Heart left ventricle (tissue), 16 donors: ENCODE data around the gene CELF2. TPM values are rescaled to one million over a fixed set of nuclear protein-coding genes. Genes with fewer than 3 reads are reported as not detected.

Experiments
- ATAC-seq, 4 donors: fragments of 200-7000 bp; cut with Tn5 transposase; one replicate each; pipeline ENCODE4 v1.9.1; 2020 to 2022; ENCODE audit warnings: moderate library complexity in 4 of 4, mild to moderate bottlenecking in 3 of 4, moderate number of reproducible peaks in 1 of 4
- DNase-seq, 5 donors: peaks; one replicate each; pipeline ENCODE4 v3.0.0-alpha.2; 2020
- H3K27ac ChIP-seq, 12 donors: fragments of 200-600 bp; sonication (generic) in 4 of 12; one replicate each; pipeline versions ENCODE4 v1.5.0 to v1.8.0; 2016 to 2022; ENCODE audit warnings: mild to moderate bottlenecking in 2 of 12
- H3K27me3 ChIP-seq, 9 donors: fragments of 200-600 bp; sonication (generic) in 2 of 9; one replicate each; pipeline versions ENCODE4 v1.5.1 to v1.8.0; 2016 to 2022; ENCODE audit warnings: mild to moderate bottlenecking in 3 of 9
- H3K36me3 ChIP-seq, 9 donors: fragments of 200-600 bp; sonication (generic) in 2 of 9; one replicate each; pipeline versions ENCODE4 v1.5.0 to v1.8.0; 2018 to 2022; ENCODE audit warnings: mild to moderate bottlenecking in 2 of 9
- H3K4me1 ChIP-seq, 12 donors: fragments of 200-600 bp; sonication (generic) in 4 of 12; one replicate each; pipeline versions ENCODE4 v1.5.0 to v1.8.0; 2016 to 2022; ENCODE audit warnings: mild to moderate bottlenecking in 3 of 12
- H3K4me3 ChIP-seq, 12 donors: fragments of 200-600 bp; sonication (generic) in 4 of 12; one replicate each; pipeline versions ENCODE4 v1.5.0 to v1.8.0; 2017 to 2022; ENCODE audit warnings: mild to moderate bottlenecking in 9 of 12, moderate library complexity in 4 of 12
- H3K9me3 ChIP-seq, 12 donors: fragments of 200-600 bp; sonication (generic) in 4 of 12; one replicate each; pipeline versions ENCODE4 v1.5.0 to v1.8.0; 2016 to 2022; ENCODE audit warnings: mild to moderate bottlenecking in 1 of 12
- CTCF ChIP-seq, 12 donors: fragments of 200-600 bp; sonication (generic) in 4 of 12; IDR thresholded peaks; one replicate each; pipeline versions ENCODE4 v1.5.0 to v1.8.0; 2018 to 2022; ENCODE audit warnings: antibody characterized with exemption in 12 of 12, mild to moderate bottlenecking in 5 of 12
- POLR2A ChIP-seq, 2 donors: fragments of 450-650 bp; IDR thresholded peaks; one replicate each; pipeline ENCODE4 v1.6.1; 2017; ENCODE audit warnings: antibody characterized with exemption in 2 of 2, mild to moderate bottlenecking in 2 of 2, moderate library complexity in 2 of 2
- WGBS, 4 donors: extraction: QIAGEN DNeasy Blood & Tissue Kit in 2 of 4; methylation state at CpG; one replicate each; pipeline versions ENCODE4 v1.1.5 to v1.1.7; 2013 to 2018; 5-methylcytosine and 5-hydroxymethylcytosine counted together
- intact Hi-C, 10 donors: fragments of 100-400 bp; cut with DNase I; formaldehyde crosslinking; loops; one replicate each; pipeline versions ENCODE4 v1.11.1 to v1.14.2; 2022
- polyA plus RNA-seq, 2 donors: library from polyadenylated mRNA; stranded (reverse); fragments of 200-250 nt; gene quantifications; one replicate each; pipeline ENCODE4 v1.2.3, GENCODE V29; 2013
- total RNA-seq, 9 donors: library from RNA; depleted of rRNA in 2 of 9; stranded (reverse); fragments of >200 nt in 2 of 9; fragmentation: NEBNext Ultra II Directional in 3 of 9; extraction: Animal tissue kit (Norgen Biotek cat#: 25700) in 3 of 9; gene quantifications; one replicate each; pipeline versions ENCODE4 v1.1.0 to v1.2.4, GENCODE V29; 2016 to 2023
- donor health status: ischemic (EF 13 %, LVEDD 7.1; RV severe dilation, severe dysfunction).
- donor health status: healthy with polysubstance abuse.
- donor health status: DM: no; HTN: yes; CAD: no.
- donor health status: DM: no; HTN: no; CAD: no.
- donor health status: ischemic (EF 25% LVEDD 6.9; RV normal size, moderate dysfunction).
- donor health status: ischemic (EF 25% LVEDD 5.7; RV mildly dilated, moderate dysfunction).
- donor health status: healthy.
- donor health status: DM: yes; HTN: yes; CAD: no.
- donor health status: ischemic (EF 35%, LVEDD 5.7; RV mildly dilated, moderate dysfunction).
- donor health status: nonischemic (EF 11% LVEDD 7.7; RV severe dilation, severe dysfunction).
- donor health status: DM: yes; HTN: yes; CAD: no.
- donor health status: PGD.
- donor health status: ischemic (EF 29% LVEDD 5.4; RV normal size, mild dysfunction).
- donor health status: nonischemic (EF 23%, LVEDD 6.1; RV moderate dilation, normal function).

CELF2 gene
- total and polyA plus RNA-seq, 11 donors = 14.2 to 103 (median 67.1) TPM

- Histone ChIP-seq H3K36me3 (no peaks in the 10 kb centered on the region), H3K4me3 (no peak overlapping the region), H3K27ac (no peak overlapping the region), H3K9me3 (peaks cover 0 to 11% (median 0%) of the 10 kb centered on the region in 12 donors), H3K27me3 (no peaks in the 10 kb centered on the region), H3K4me1 (peaks cover 0 to 34% (median 6%) of the 10 kb centered on the region in 12 donors)
- WGBS, 4 donors = 85 to 91% (median 89%) methylated on average over 9 of the region's 9 CpGs
- no peak for DNase-seq
- intact Hi-C loops = no loop called here
- no peak for TF ChIP-seq CTCF (IDR thresholded peaks at IDR 0.05)
- TF ChIP-seq POLR2A (IDR thresholded peaks at IDR 0.05) = no peak
- ATAC-seq = peak; percentile 32 to 63 (median 56)
Observed at GRCh38 chr10:11104772-11105675, 87.4 kb downstream of the CELF2 start.

DNA sequence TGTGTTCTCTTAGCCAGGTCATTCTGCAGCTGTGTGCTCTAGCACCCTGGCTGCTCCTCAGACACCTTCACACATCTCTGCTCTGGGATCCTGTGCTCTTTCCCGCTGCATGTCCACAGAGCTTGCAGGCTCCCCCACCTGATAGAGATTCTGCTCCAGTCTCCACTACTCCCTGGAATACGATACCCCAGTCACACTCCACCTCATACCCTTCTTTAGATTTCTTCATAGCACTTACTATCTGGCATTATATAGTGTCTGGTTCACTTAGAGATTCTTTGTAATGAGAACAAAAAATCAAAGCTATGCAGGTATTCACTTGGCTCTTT lies 88.0 kb downstream of the CELF2 start:
- TF ChIP-seq CTCF (IDR thresholded peaks at IDR 0.05) (no peak), POLR2A (IDR thresholded peaks at IDR 0.05) (no peak)
- H3K27ac ChIP-seq = no peak overlapping the region
- H3K36me3 ChIP-seq = no peaks in the 10 kb centered on the region
- H3K27me3 ChIP-seq = no peaks in the 10 kb centered on the region
- DNase-seq (no peak), ATAC-seq (no peak)
- WGBS, 4 donors = 89 to 98% (median 92%) methylated on average over 2 of the region's 2 CpGs
- intact Hi-C loops = no loop called here
- peaks cover 0 to 40% (median 10%) of the 10 kb centered on the region in 12 donors for H3K4me1 ChIP-seq
- H3K9me3 ChIP-seq = peaks cover 0 to 12% (median 0%) of the 10 kb centered on the region in 12 donors
- H3K4me3 ChIP-seq = no peak overlapping the region

- intact Hi-C loops = no loop called here
- ATAC-seq (no peak), DNase-seq (no peak)
- no peak for TF ChIP-seq CTCF (IDR thresholded peaks at IDR 0.05)
- TF ChIP-seq POLR2A (IDR thresholded peaks at IDR 0.05) = no peak
- H3K9me3 ChIP-seq = peaks cover 0 to 12% (median 0%) of the 10 kb centered on the region in 12 donors
- peaks cover 0 to 49% (median 15%) of the 10 kb centered on the region in 12 donors for H3K4me1 ChIP-seq
- H3K27me3 ChIP-seq = no peaks in the 10 kb centered on the region
- no peak overlapping the region for H3K4me3 ChIP-seq
- no peak overlapping the region for H3K27ac ChIP-seq
- 86 to 98% (median 93%) methylated on average over 7 of the region's 7 CpGs for WGBS, 4 donors
- no peaks in the 10 kb centered on the region for H3K36me3 ChIP-seq
Observed at GRCh38 chr10:11106621-11107374, 89.1 kb downstream of the CELF2 start.

GRCh38 chr10:11107948-11108347 lies 90.3 kb downstream of the CELF2 start:
- intact Hi-C loops = no loop called here
- TF ChIP-seq POLR2A (IDR thresholded peaks at IDR 0.05) (no peak), CTCF (IDR thresholded peaks at IDR 0.05) (no peak)
- Histone ChIP-seq H3K4me1 (peaks cover 0 to 53% (median 15%) of the 10 kb centered on the region in 12 donors), H3K27me3 (no peaks in the 10 kb centered on the region), H3K36me3 (no peaks in the 10 kb centered on the region), H3K9me3 (peaks cover 0 to 12% (median 0%) of the 10 kb centered on the region in 12 donors), H3K4me3 (no peak overlapping the region), H3K27ac (no peak overlapping the region)
- no peak for ATAC-seq
- DNase-seq = no peak
